IMR-90 (cell line): ENCODE results near the gene XPO4. TPM values are rescaled to one million over a fixed set of nuclear protein-coding genes. Genes with fewer than 3 reads are reported as not detected.

Experiments used
- ATAC-seq: fragments of 200-7000 bp; cut with Tn5 transposase; 2 replicates; pipeline ENCODE4 v1.9.1; 2020; ENCODE audit warnings: low read depth, mild to moderate bottlenecking, moderate library complexity
- BruUV-seq: library from RNA; stranded (reverse); fragments of 400-500 nt; replicated peaks from 2 replicates; lab custom pipeline; 2021; lab: Mats Ljungman, UMichigan
- CTCF ChIA-PET: fragments of 300-600 bp; formaldehyde crosslinking; extraction: SDS; loops from one replicate; lab custom pipeline; 2021; ENCODE audit warnings: antibody characterized with exemption; lab: Yijun Ruan, JAX
- POLR2A ChIA-PET: fragments of 300-600 bp; sonication (Branson Sonifier 250); formaldehyde crosslinking; loops from one replicate; lab custom pipeline; 2022; ENCODE audit warnings: antibody characterized with exemption; ENCODE audit not compliant: unreplicated experiment; lab: Charles Lee
- DNase-seq: peaks from one replicate; pipeline ENCODE4 v3.0.0; 2013
- H2AFZ ChIP-seq: replicated peaks from 2 replicates; pipeline ENCODE3; 2013; ENCODE audit warnings: low read length, mild to moderate bottlenecking; ENCODE audit not compliant: poor library complexity
- H2AK5ac ChIP-seq: 2 replicates; pipeline ENCODE4 v1.6.1; 2013; ENCODE audit warnings: low read depth, low read length, inconsistent platforms
- H2AK9ac ChIP-seq: replicated peaks from 2 replicates; pipeline ENCODE3; 2013; ENCODE audit warnings: mild to moderate bottlenecking, low read depth, low read length, moderate library complexity; ENCODE audit not compliant: poor library complexity
- H2BK120ac ChIP-seq: 2 replicates; pipeline ENCODE4 v1.6.1; 2013; ENCODE audit warnings: low read depth, low read length, inconsistent platforms
- H2BK15ac ChIP-seq: 3 replicates; pipeline ENCODE4 v1.6.1; 2013; ENCODE audit warnings: low read depth, low read length, inconsistent platforms
- H2BK20ac ChIP-seq: 2 replicates; pipeline ENCODE4 v1.6.1; 2013; ENCODE audit warnings: low read depth, mild to moderate bottlenecking, inconsistent platforms, low read length, moderate library complexity
- H2BK5ac ChIP-seq: 2 replicates; pipeline ENCODE4 v1.6.1; 2013; ENCODE audit warnings: mild to moderate bottlenecking, low read depth, low read length, inconsistent platforms; ENCODE audit not compliant: poor library complexity, severe bottlenecking
- H3K14ac ChIP-seq: replicated peaks from 2 replicates; pipeline ENCODE4 v1.6.1; 2013; ENCODE audit warnings: low read depth, low read length, inconsistent platforms
- H3K18ac ChIP-seq: 2 replicates; pipeline ENCODE4 v1.6.1; 2013; ENCODE audit warnings: low read depth, low read length, control low read depth
- H3K23ac ChIP-seq: 2 replicates; pipeline ENCODE4 v1.6.1; 2013; ENCODE audit warnings: low read depth, low read length, inconsistent platforms
- H3K27ac ChIP-seq: 2 replicates; pipeline ENCODE4 v1.5.1; 2013; ENCODE audit warnings: mild to moderate bottlenecking, control low read depth, low read length; ENCODE audit not compliant: insufficient read depth
- H3K27me3 ChIP-seq: 2 replicates; pipeline ENCODE4 v1.6.1; 2013; ENCODE audit warnings: low read length; ENCODE audit not compliant: control insufficient read depth, insufficient read depth
- H3K36me3 ChIP-seq: 2 replicates; pipeline ENCODE4 v1.6.1; 2013; ENCODE audit warnings: low read length, mixed read lengths; ENCODE audit not compliant: control insufficient read depth, insufficient read depth
- H3K4ac ChIP-seq: 2 replicates; pipeline ENCODE4 v1.6.1; 2013; ENCODE audit warnings: low read depth, low read length, inconsistent platforms
- H3K4me1 ChIP-seq: 2 replicates; pipeline ENCODE4 v1.6.1; 2013; ENCODE audit warnings: low read length, mixed read lengths; ENCODE audit not compliant: control insufficient read depth, insufficient read depth
- H3K4me2 ChIP-seq: 2 replicates; pipeline ENCODE4 v1.6.1; 2013; ENCODE audit warnings: low read depth, mild to moderate bottlenecking, control low read depth, low read length, moderate library complexity
- H3K4me3 ChIP-seq: 2 replicates; pipeline ENCODE4 v1.5.1; 2013; ENCODE audit warnings: low read depth, mild to moderate bottlenecking, control low read depth, low read length, moderate library complexity; ENCODE audit not compliant: insufficient read depth
- H3K56ac ChIP-seq: 2 replicates; pipeline ENCODE4 v1.6.1; 2013; ENCODE audit warnings: low read length, inconsistent platforms; ENCODE audit not compliant: insufficient read depth; ENCODE audit errors: extremely low read depth
- H3K79me1 ChIP-seq, 2 experiments: 2 replicates each; pipeline ENCODE4 v1.6.1; 2013; ENCODE audit warnings: low read length in 2 of 2, inconsistent platforms in 1 of 2, low read depth in 1 of 2
- H3K9ac ChIP-seq: 2 replicates; pipeline ENCODE4 v1.6.1; 2013; ENCODE audit warnings: low read depth, low read length, control low read depth
- H3K9me1 ChIP-seq: 2 replicates; pipeline ENCODE4 v1.6.1; 2013; ENCODE audit warnings: low read length, inconsistent platforms; ENCODE audit not compliant: insufficient read depth
- H3K9me3 ChIP-seq: 2 replicates; pipeline ENCODE4 v1.6.1; 2013; ENCODE audit warnings: low read length; ENCODE audit not compliant: control insufficient read depth, insufficient read depth
- H4K20me1 ChIP-seq: 2 replicates; pipeline ENCODE4 v1.6.1; 2013; ENCODE audit warnings: low read length, inconsistent platforms; ENCODE audit not compliant: insufficient read depth
- H4K5ac ChIP-seq: 2 replicates; pipeline ENCODE4 v1.6.1; 2013; ENCODE audit warnings: mild to moderate bottlenecking, low read depth, low read length, control low read depth
- H4K8ac ChIP-seq, 2 experiments: 2 replicates each; pipeline ENCODE4 v1.6.1; 2013; ENCODE audit warnings: low read depth in 2 of 2, low read length in 2 of 2, control low read depth in 1 of 2, inconsistent platforms in 1 of 2
- H4K91ac ChIP-seq: 2 replicates; pipeline ENCODE4 v1.6.1; 2013; ENCODE audit warnings: low read depth, low read length, inconsistent platforms; ENCODE audit not compliant: insufficient read depth
- BHLHE40 ChIP-seq: fragments of 150-350 bp; IDR thresholded peaks from 2 replicates; pipeline ENCODE4 v1.6.1; 2016; ENCODE audit warnings: mild to moderate bottlenecking, low read depth, low read length
- RFX5 ChIP-seq: IDR thresholded peaks from 2 replicates; pipeline ENCODE4 v1.8.0; 2012; ENCODE audit warnings: low read depth, mild to moderate bottlenecking, low read length, moderate library complexity
- WGBS, 2 experiments: methylation state at CpG; one replicate each; pipeline versions ENCODE4 v1.1.5 to v1.1.7; 2013; ENCODE audit warnings: missing lambda C conversion rate in 2 of 2; ENCODE audit not compliant: insufficient read length in 1 of 2; ENCODE audit errors: extremely low coverage in 2 of 2; 5-methylcytosine and 5-hydroxymethylcytosine counted together
- dilution Hi-C: fragments of 300-500 bp; cut with HindIII; formaldehyde crosslinking; loops from one replicate; pipeline ENCODE4 v1.14.3; 2018; ENCODE audit warnings: low sequenced_read_pairs; ENCODE audit not compliant: unreplicated experiment
- in situ Hi-C: fragments of 300-500 bp; cut with MboI; formaldehyde crosslinking; loops from 3 replicates; pipeline ENCODE4 v1.14.3; 2019; ENCODE audit warnings: low sequenced_read_pairs, inconsistent platforms, mixed read lengths
- intact Hi-C: fragments of 100-400 bp; cut with micrococcal nuclease; formaldehyde crosslinking; loops from 2 replicates; pipeline ENCODE4 v1.10.0; 2022
- polyA plus RNA-seq, 3 experiments: library from polyadenylated mRNA; depleted of rRNA; stranded (reverse); fragments of >200 nt; gene quantifications; 2 replicates each; pipeline ENCODE4 v1.2.3, GENCODE V29; 2012; ENCODE audit warnings: low replicate concordance in 1 of 3
- total RNA-seq: library from RNA; depleted of rRNA; stranded (reverse); fragments of >200 nt; gene quantifications from 2 replicates; pipeline ENCODE4 v1.2.3, GENCODE V29; 2012

Gene XPO4
- total and polyA plus RNA-seq, 2 of the 4 experiments (the other 2 are of a cell fraction), result 5.0 to 21.1 TPM

GRCh38 chr13:20787180-20787579, 115.4 kb downstream of the XPO4 start:
- H3K27me3 ChIP-seq, result no peaks in the 10 kb centered on the region
- in situ Hi-C loops, result no loop called here

More at GRCh38 chr13:20787180-20787579, 115.4 kb downstream of the XPO4 start:
- H3K23ac ChIP-seq, result no peak overlapping the region
- H2AK9ac ChIP-seq, result no peak overlapping the region
- no peak overlapping the region for H3K14ac ChIP-seq
- H3K9me1 ChIP-seq, result peaks cover 4% of the 10 kb centered on the region
- no peak overlapping the region for H2BK120ac ChIP-seq
- no peak overlapping the region for H2BK5ac ChIP-seq
- 100% methylated on average over 1 of the region's 5 CpGs; no CpG with 5 or more reads in 1 of the 2 experiments for WGBS, 2 experiments
- no peak overlapping the region for H3K4me3 ChIP-seq
- H3K56ac ChIP-seq, result no peak overlapping the region
- H2AFZ ChIP-seq, result no peak overlapping the region
- ChIA-PET POLR2A (no interaction called here), CTCF (interaction anchor here (0.6 kb wide), 1 partner anchor 72 kb away, joined by 6 read pairs; no protein-coding TSS in a partner anchor)
- H4K5ac ChIP-seq, result no peak overlapping the region
- peaks cover 7% of the 10 kb centered on the region; the same call in 1 of the 2 replicates for H4K20me1 ChIP-seq
- intact Hi-C loops (no loop called here), dilution Hi-C loops (no loop called here)
- H3K36me3 ChIP-seq, result peaks cover 18% of the 10 kb centered on the region
- no peak overlapping the region for H3K4me2 ChIP-seq
- no peak overlapping the region for H2BK20ac ChIP-seq
- peaks cover 0 to 7% of the 10 kb centered on the region in 2 experiments; a peak in 2 of 4 replicates for H3K79me1 ChIP-seq
- H3K9me3 ChIP-seq, result no peaks in the 10 kb centered on the region
- ATAC-seq (no peak), DNase-seq (no peak)
- H3K27ac ChIP-seq, result no peak overlapping the region
- H4K8ac ChIP-seq, result no peak overlapping the region
- BruUV-seq, result no TSS peak
- no peak overlapping the region for H2AK5ac ChIP-seq
- TF ChIP-seq RFX5, result no peak
- no peak for TF ChIP-seq BHLHE40
- no peak overlapping the region for H3K18ac ChIP-seq
- no peak overlapping the region for H3K4ac ChIP-seq
- no peak overlapping the region for H2BK15ac ChIP-seq
- H3K4me1 ChIP-seq, result peaks cover 5% of the 10 kb centered on the region
- no peak overlapping the region for H3K9ac ChIP-seq
- no peak overlapping the region for H4K91ac ChIP-seq
